WTC11 (cell line): ENCODE data around the gene CDK8.

Source experiments
- CTCF ChIP-seq: fragments of 200-600 bp; IDR thresholded peaks from 2 replicates; pipeline ENCODE4 v1.8.0; 2022; ENCODE audit warnings: antibody characterized with exemption
- ETV6 ChIP-seq: sonication (generic); formaldehyde crosslinking; IDR thresholded peaks from 2 replicates; pipeline ENCODE4 v1.8.1; 2022; ENCODE audit warnings: mild to moderate bottlenecking, missing genetic modification reagents
- GABPB1 ChIP-seq: sonication (generic); formaldehyde crosslinking; IDR thresholded peaks from 2 replicates; pipeline ENCODE4 v1.8.1; 2023; ENCODE audit warnings: mild to moderate bottlenecking, missing genetic modification reagents
- GRHL2 ChIP-seq: fragments of 250-450 bp; sonication (Bioruptor Pico); IDR thresholded peaks from 2 replicates; pipeline ENCODE4 v1.8.0; 2022; ENCODE audit warnings: mild to moderate bottlenecking, moderate library complexity; ENCODE audit not compliant: insufficient replicate concordance, severe bottlenecking

GRCh38 chr13:26412936-26413716 lies 159.2 kb downstream of the CDK8 start:
- no peak for TF ChIP-seq ETV6 (CRISPR knock-in tag)
- TF ChIP-seq GRHL2 (CRISPR knock-in tag): no peak
- TF ChIP-seq GABPB1 (CRISPR knock-in tag): no peak
- TF ChIP-seq CTCF: no peak
